ENCODE measurements around the gene PANK1. TPM values are rescaled to one million over a fixed set of nuclear protein-coding genes. Genes with fewer than 3 reads are reported as not detected.

PANK1 gene
- total and polyA plus RNA-seq, 2 donors (not counting 3 experiments of a cell fraction or from before 2014, with no cell fraction given), result 2.0 to 6.3 TPM

DNA sequence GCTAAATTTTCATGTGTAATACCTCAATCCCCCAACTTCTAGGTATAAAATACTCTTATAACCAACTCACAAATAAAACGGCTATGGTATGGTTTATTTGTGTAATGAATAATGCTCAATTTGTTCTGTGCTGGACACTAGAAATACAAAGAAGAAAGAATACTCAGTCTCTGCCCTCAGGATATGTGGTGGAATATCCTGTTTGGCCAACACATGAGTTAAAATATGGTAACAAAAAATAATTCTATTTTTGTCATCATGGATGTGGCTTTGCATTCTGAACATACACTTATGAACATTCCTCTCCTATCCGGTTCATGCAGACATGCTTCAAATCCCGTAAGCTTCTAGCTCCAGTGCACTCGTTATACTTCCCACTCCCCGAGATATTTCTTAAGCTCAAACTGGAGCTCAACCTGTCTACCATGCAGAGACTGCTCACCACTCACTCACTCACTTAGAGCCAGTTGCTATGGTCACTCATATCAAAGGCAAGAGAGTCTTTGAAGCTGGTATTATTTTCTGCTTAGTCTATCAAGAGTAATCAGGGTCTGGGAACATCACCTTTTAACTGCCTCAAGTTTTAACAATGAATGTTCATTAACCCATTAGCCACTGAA lies 55.8 kb downstream of the PANK1 start:
- no peak overlapping the region for H3K27ac ChIP-seq (ENCODE audit: insufficient read depth, low read depth, low read length)
- no peaks in the 10 kb centered on the region for H3K9me1 ChIP-seq (replicated peaks; ENCODE audit: control insufficient read depth, extremely low read depth, insufficient read depth, low read length)
- peaks cover 8% of the 10 kb centered on the region for H3K4me1 ChIP-seq (ENCODE audit: control insufficient read depth, extremely low read depth, insufficient read depth, low read length)
- intact Hi-C loops (cut with micrococcal nuclease) (no loop called here), dilution Hi-C loops (cut with MboI; ENCODE audit: extremely low pct_ligation_motif_present, low sequenced_read_pairs) (no loop called here)
- FAIRE-seq (no peak), DNase-seq (ENCODE audit: low read depth, low spot score) (no peak)
- BruUV-seq (replicated peaks), result no TSS peak
- H3K9ac ChIP-seq (replicated peaks; ENCODE audit: extremely low read depth, insufficient read depth, low read length), result no peak overlapping the region
- no peaks in the 10 kb centered on the region for H3K79me2 ChIP-seq (ENCODE audit: control insufficient read depth, insufficient read depth, low read length)
- CTCF ChIA-PET, result no interaction called here
- no peak overlapping the region for H2AFZ ChIP-seq (ENCODE audit: low read depth, low read length)
- no peaks in the 10 kb centered on the region for H4K20me1 ChIP-seq (replicated peaks; ENCODE audit: control insufficient read depth, extremely low read depth, insufficient read depth, low read length)
- peaks cover 0 to 2% of the 10 kb centered on the region in 2 experiments for H3K36me3 ChIP-seq (ENCODE audit: control insufficient read depth in 2 of 2, extremely low read depth in 1 of 2, insufficient read depth in 2 of 2, low read length in 2 of 2)
- POLR2A ChIA-PET, result no interaction called here
- H3K4me2 ChIP-seq (ENCODE audit: insufficient read depth, low read length), result no peak overlapping the region
- H3K27me3 ChIP-seq (ENCODE audit: control insufficient read depth in 2 of 2, insufficient read depth in 2 of 2, low read length in 2 of 2), result no peaks in the 10 kb centered on the region
- H3K9me3 ChIP-seq (replicated peaks; ENCODE audit: control insufficient read depth, insufficient read depth, low read length), result no peaks in the 10 kb centered on the region
- H3K4me3 ChIP-seq (replicated peaks in 1 of 3; ENCODE audit: insufficient read depth in 1 of 3, low read depth in 1 of 3, low read length in 3 of 3), result no peak overlapping the region
- TF ChIP-seq MYC (IDR thresholded peaks at IDR 0.05; ENCODE audit: low read depth, low read length) (no peak), FOS (IDR thresholded peaks at IDR 0.05; ENCODE audit: borderline replicate concordance, insufficient read depth, low read length) (no peak), EZH2 (IDR thresholded peaks at IDR 0.05; ENCODE audit: borderline replicate concordance, low read depth, low read length, severe bottlenecking) (no peak)
- TF ChIP-seq, protein P1, sequence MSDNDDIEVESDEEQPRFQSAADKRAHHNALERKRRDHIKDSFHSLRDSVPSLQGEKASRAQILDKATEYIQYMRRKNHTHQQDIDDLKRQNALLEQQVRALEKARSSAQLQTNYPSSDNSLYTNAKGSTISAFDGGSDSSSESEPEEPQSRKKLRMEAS (IDR thresholded peaks at IDR 0.05; ENCODE audit: insufficient read depth, insufficient read length), result no peak

DNA sequence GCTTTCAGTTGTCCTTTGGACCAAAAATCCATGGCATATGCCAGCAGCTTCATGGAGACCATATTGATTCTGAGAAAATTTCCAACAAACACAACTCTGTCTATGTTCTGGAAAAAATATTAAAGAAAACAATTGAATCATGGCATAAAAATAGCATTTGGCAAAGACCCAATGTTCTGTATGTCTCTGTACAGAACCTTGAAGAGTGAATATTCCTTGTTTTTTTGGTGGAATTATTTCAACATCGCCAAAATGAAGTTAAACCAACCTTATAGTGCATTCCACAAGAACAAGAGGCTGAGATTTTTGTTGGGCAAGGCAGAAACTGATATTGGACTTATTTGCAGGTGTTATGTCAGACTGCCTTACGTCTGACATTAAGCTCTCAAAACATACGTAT lies 56.4 kb downstream of the PANK1 start:
- Histone ChIP-seq H3K27ac (ENCODE audit: insufficient read depth, low read depth, low read length) (no peak overlapping the region), H3K4me2 (ENCODE audit: insufficient read depth, low read length) (no peak overlapping the region), H4K20me1 (replicated peaks; ENCODE audit: control insufficient read depth, extremely low read depth, insufficient read depth, low read length) (no peaks in the 10 kb centered on the region), H3K4me1 (ENCODE audit: control insufficient read depth, extremely low read depth, insufficient read depth, low read length) (peaks cover 8% of the 10 kb centered on the region), H3K27me3 (ENCODE audit: control insufficient read depth in 2 of 2, insufficient read depth in 2 of 2, low read length in 2 of 2) (no peaks in the 10 kb centered on the region), H2AFZ (ENCODE audit: low read depth, low read length) (no peak overlapping the region), H3K9me3 (replicated peaks; ENCODE audit: control insufficient read depth, insufficient read depth, low read length) (no peaks in the 10 kb centered on the region), H3K36me3 (ENCODE audit: control insufficient read depth in 2 of 2, extremely low read depth in 1 of 2, insufficient read depth in 2 of 2, low read length in 2 of 2) (peaks cover 0 to 2% of the 10 kb centered on the region in 2 experiments), H3K9ac (replicated peaks; ENCODE audit: extremely low read depth, insufficient read depth, low read length) (no peak overlapping the region), H3K9me1 (replicated peaks; ENCODE audit: control insufficient read depth, extremely low read depth, insufficient read depth, low read length) (no peaks in the 10 kb centered on the region), H3K79me2 (ENCODE audit: control insufficient read depth, insufficient read depth, low read length) (no peaks in the 10 kb centered on the region), H3K4me3 (replicated peaks in 1 of 3; ENCODE audit: insufficient read depth in 1 of 3, low read depth in 1 of 3, low read length in 3 of 3) (no peak overlapping the region)
- FAIRE-seq, result no peak
- intact Hi-C loops (cut with micrococcal nuclease) (no loop called here), dilution Hi-C loops (cut with MboI; ENCODE audit: extremely low pct_ligation_motif_present, low sequenced_read_pairs) (no loop called here)
- ChIA-PET CTCF (no interaction called here), POLR2A (no interaction called here)
- DNase-seq (ENCODE audit: low read depth, low spot score), result peak; percentile 65
- no TSS peak for BruUV-seq (replicated peaks)
- TF ChIP-seq JUN (IDR thresholded peaks at IDR 0.05; ENCODE audit: borderline replicate concordance, insufficient read depth, insufficient read length, low read depth) (no peak), MYC (IDR thresholded peaks at IDR 0.05; ENCODE audit: low read depth, low read length) (no peak), POLR2AphosphoS5 (IDR thresholded peaks at IDR 0.05; ENCODE audit: insufficient read depth, low read depth, low read length) (no peak), POLR2A (IDR thresholded peaks at IDR 0.05; ENCODE audit: low read depth, low read length) (no peak), GATA2 (IDR thresholded peaks at IDR 0.05; ENCODE audit: insufficient read depth, insufficient read length, low read depth, low read length) (no peak), EZH2 (IDR thresholded peaks at IDR 0.05; ENCODE audit: borderline replicate concordance, low read depth, low read length, severe bottlenecking) (no peak), FOS (IDR thresholded peaks at IDR 0.05; ENCODE audit: borderline replicate concordance, insufficient read depth, low read length) (no peak)
- TF ChIP-seq, protein P2, sequence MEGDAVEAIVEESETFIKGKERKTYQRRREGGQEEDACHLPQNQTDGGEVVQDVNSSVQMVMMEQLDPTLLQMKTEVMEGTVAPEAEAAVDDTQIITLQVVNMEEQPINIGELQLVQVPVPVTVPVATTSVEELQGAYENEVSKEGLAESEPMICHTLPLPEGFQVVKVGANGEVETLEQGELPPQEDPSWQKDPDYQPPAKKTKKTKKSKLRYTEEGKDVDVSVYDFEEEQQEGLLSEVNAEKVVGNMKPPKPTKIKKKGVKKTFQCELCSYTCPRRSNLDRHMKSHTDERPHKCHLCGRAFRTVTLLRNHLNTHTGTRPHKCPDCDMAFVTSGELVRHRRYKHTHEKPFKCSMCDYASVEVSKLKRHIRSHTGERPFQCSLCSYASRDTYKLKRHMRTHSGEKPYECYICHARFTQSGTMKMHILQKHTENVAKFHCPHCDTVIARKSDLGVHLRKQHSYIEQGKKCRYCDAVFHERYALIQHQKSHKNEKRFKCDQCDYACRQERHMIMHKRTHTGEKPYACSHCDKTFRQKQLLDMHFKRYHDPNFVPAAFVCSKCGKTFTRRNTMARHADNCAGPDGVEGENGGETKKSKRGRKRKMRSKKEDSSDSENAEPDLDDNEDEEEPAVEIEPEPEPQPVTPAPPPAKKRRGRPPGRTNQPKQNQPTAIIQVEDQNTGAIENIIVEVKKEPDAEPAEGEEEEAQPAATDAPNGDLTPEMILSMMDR (IDR thresholded peaks at IDR 0.05; ENCODE audit: extremely low read depth in 1 of 2, insufficient read depth in 1 of 2, low read depth in 1 of 2, low read length in 2 of 2), result no peak
- TF ChIP-seq, protein P1 (IDR thresholded peaks at IDR 0.05; ENCODE audit: insufficient read depth, insufficient read length), result no peak

Measured in endothelial cell of umbilical vein (primary cell).